Measurements from ENCODE around the gene DDIT4.
A peak's percentile ranks its signal among the peaks of the same experiment; 100 is the strongest.

DNA sequence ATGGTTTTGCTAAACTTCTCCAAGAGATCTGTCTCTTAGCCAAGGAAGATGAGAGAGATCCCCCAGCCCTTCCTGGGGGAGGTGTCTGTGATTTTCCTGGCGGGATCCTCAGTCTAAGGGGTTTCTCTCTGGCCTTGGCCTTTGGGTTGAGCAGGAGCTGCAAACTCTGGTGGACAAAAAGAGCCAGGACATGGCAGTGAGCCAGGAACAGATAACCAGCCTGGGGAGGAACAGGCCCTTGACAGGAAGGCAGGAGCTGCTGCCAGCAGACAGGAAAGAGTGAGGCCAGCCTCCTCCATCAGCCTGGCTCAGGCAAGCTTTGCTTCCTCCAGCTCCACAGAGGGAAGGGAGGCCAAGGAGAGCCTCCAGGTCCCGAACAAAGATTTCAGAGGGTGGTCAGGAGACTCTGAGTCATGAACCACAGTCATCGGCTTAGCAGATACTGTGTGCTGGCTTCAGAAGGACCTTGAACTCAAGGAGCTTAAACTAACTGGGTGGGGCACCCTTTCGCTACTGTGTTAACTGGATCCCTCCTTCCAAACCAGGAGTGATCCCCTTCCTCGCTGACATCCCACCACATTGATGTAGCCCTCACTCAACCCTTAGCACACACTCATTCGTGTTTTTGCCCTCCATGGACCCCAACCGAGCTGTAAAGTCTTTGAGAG lies 34.7 kb downstream of the DDIT4 start:
- TF ChIP-seq POLR2AphosphoS5 (IDR thresholded peaks at IDR 0.05; ENCODE audit: low read depth) (peak; percentile 28; the same call in 1 of the 2 replicates), CTCF (IDR thresholded peaks at IDR 0.05; ENCODE audit: insufficient read depth, low read length) (no peak)
- TF ChIP-seq, protein P1, sequence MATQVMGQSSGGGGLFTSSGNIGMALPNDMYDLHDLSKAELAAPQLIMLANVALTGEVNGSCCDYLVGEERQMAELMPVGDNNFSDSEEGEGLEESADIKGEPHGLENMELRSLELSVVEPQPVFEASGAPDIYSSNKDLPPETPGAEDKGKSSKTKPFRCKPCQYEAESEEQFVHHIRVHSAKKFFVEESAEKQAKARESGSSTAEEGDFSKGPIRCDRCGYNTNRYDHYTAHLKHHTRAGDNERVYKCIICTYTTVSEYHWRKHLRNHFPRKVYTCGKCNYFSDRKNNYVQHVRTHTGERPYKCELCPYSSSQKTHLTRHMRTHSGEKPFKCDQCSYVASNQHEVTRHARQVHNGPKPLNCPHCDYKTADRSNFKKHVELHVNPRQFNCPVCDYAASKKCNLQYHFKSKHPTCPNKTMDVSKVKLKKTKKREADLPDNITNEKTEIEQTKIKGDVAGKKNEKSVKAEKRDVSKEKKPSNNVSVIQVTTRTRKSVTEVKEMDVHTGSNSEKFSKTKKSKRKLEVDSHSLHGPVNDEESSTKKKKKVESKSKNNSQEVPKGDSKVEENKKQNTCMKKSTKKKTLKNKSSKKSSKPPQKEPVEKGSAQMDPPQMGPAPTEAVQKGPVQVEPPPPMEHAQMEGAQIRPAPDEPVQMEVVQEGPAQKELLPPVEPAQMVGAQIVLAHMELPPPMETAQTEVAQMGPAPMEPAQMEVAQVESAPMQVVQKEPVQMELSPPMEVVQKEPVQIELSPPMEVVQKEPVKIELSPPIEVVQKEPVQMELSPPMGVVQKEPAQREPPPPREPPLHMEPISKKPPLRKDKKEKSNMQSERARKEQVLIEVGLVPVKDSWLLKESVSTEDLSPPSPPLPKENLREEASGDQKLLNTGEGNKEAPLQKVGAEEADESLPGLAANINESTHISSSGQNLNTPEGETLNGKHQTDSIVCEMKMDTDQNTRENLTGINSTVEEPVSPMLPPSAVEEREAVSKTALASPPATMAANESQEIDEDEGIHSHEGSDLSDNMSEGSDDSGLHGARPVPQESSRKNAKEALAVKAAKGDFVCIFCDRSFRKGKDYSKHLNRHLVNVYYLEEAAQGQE (IDR thresholded peaks at IDR 0.05; ENCODE audit: insufficient replicate concordance, low read depth) = no peak

Data from HL-60 (cell line).